ENCODE measurements around the gene FRMD4B. TPM values are rescaled to one million over a fixed set of nuclear protein-coding genes. Genes with fewer than 3 reads are reported as not detected.

FRMD4B gene
- total and polyA plus RNA-seq, 10 of the 15 experiments (the other 5 are each of a cell fraction or from before 2014, with no cell fraction given): 3.9 to 11.4 (median 8.0) TPM

GRCh38 chr3:69378112-69378802 lies 7.6 kb downstream of the FRMD4B start:
- ATAC-seq (no peak), FAIRE-seq (no peak), DNase-seq (ENCODE audit: low read depth, low spot score) (no peak)
- Histone ChIP-seq H3K4me2 (ENCODE audit: control insufficient read depth, insufficient read depth) (no peak overlapping the region), H3K9me3 (replicated peaks; ENCODE audit: control insufficient read depth, insufficient read depth, low read length) (no peaks in the 10 kb centered on the region; the same call in 2 of the 3 replicates), H4K20me1 (ENCODE audit: control insufficient read depth, insufficient read depth) (no peaks in the 10 kb centered on the region), H3K4me1 (ENCODE audit: control insufficient read depth, insufficient read depth, low read length) (no peaks in the 10 kb centered on the region), H3K9ac (ENCODE audit: control insufficient read depth, insufficient read depth, low read length) (no peak overlapping the region), H3K79me2 (ENCODE audit: control insufficient read depth, insufficient read depth, low read length) (no peaks in the 10 kb centered on the region), H3K4me3 (no peak overlapping the region), H2AFZ (ENCODE audit: control insufficient read depth, low read depth, low read length) (no peak overlapping the region), H3K27me3 (replicated peaks in 1 of 2; ENCODE audit: control insufficient read depth in 2 of 2, insufficient read depth in 2 of 2, low read length in 1 of 2) (no peaks in the 10 kb centered on the region; a peak in 1 of 4 replicates), H3K27ac (ENCODE audit: control insufficient read depth, insufficient read depth) (no peak overlapping the region), H3K36me3 (ENCODE audit: control insufficient read depth in 2 of 2, insufficient read depth in 2 of 2, low read length in 1 of 2) (no peaks in the 10 kb centered on the region)
- TF ChIP-seq CUX1 (IDR thresholded peaks at IDR 0.05; ENCODE audit: insufficient replicate concordance, low read depth, low read length) (no peak), FOXM1 (IDR thresholded peaks at IDR 0.05; ENCODE audit: low read depth, low read length) (no peak), SREBF2 (IDR thresholded peaks at IDR 0.05; ENCODE audit: low read length) (no peak), BCL3 (IDR thresholded peaks at IDR 0.05; ENCODE audit: borderline replicate concordance, insufficient read depth, low read depth, low read length, poor library complexity, severe bottlenecking) (no peak), ZZZ3 (IDR thresholded peaks at IDR 0.05; ENCODE audit: control insufficient read depth, insufficient read length, low read depth) (no peak), BACH1 (IDR thresholded peaks at IDR 0.05; ENCODE audit: borderline replicate concordance) (no peak), ESRRA (IDR thresholded peaks at IDR 0.05; ENCODE audit: low read length) (no peak), SMAD5 (IDR thresholded peaks at IDR 0.05; ENCODE audit: low read depth) (no peak), MYC (IDR thresholded peaks at IDR 0.05; ENCODE audit: insufficient read depth, insufficient read length, insufficient replicate concordance, low read length, severe bottlenecking) (no peak), PML (IDR thresholded peaks at IDR 0.05; ENCODE audit: low read length) (no peak), CEBPZ (IDR thresholded peaks at IDR 0.05; ENCODE audit: low read depth, low read length) (no peak)
- ChIA-PET CTCF (interaction anchor here (0.9 to 4.1 kb wide), 4 partner anchors 9 to 257 kb away, joined by 3 to 18 read pairs (median 6); no protein-coding TSS in a partner anchor), SMC1A (ENCODE audit: uncharacterized antibody, unreplicated experiment) (interaction anchor here (1.5 to 2.0 kb wide), 3 partner anchors 9 to 32 kb away, joined by 3 to 7 read pairs (median 6); no protein-coding TSS in a partner anchor), RAD21 (ENCODE audit: unreplicated experiment) (no interaction called here), POLR2A (interaction anchor here (0.6 kb wide), 1 partner anchor 195 kb away, joined by 11 read pairs; no protein-coding TSS in a partner anchor)
- in situ Hi-C loops (cut with MboI): no loop called here
- BruUV-seq (replicated peaks): no TSS peak
- WGBS (ENCODE audit: insufficient coverage, insufficient replicate concordance, low lambda C conversion rate, missing lambda C conversion rate): 42% methylated on average over 3 of the region's 3 CpGs
- intact Hi-C loops (cut with micrococcal nuclease; ENCODE audit: unreplicated experiment): no loop called here
